Osteoblast (primary cell): Measurements from ENCODE around the gene INVS. TPM values are rescaled to one million over a fixed set of nuclear protein-coding genes. Genes with fewer than 3 reads are reported as not detected.

Source experiments
- DNase-seq: peaks from one replicate; pipeline ENCODE4 v3.0.0; 2011; ENCODE audit warnings: low spot score, mixed read lengths; ENCODE audit not compliant: insufficient read length; ENCODE audit errors: missing footprints
- H2AFZ ChIP-seq: 2 replicates; pipeline ENCODE4 v1.6.0; 2011; ENCODE audit warnings: mild to moderate bottlenecking, low read length
- H3K27ac ChIP-seq: 2 replicates; pipeline ENCODE4 v1.5.1; 2011; ENCODE audit warnings: mild to moderate bottlenecking, low read depth, low read length, moderate library complexity
- H3K27me3 ChIP-seq: 2 replicates; pipeline ENCODE4 v1.6.0; 2012; ENCODE audit warnings: mild to moderate bottlenecking, control low read depth, inconsistent platforms, low read length, moderate library complexity; ENCODE audit not compliant: insufficient read depth
- H3K36me3 ChIP-seq: 2 replicates; pipeline ENCODE4 v1.5.1; 2011; ENCODE audit warnings: mild to moderate bottlenecking, low read length, control low read depth, moderate library complexity; ENCODE audit not compliant: insufficient read depth
- H3K4me1 ChIP-seq: 2 replicates; pipeline ENCODE4 v1.5.1; 2011; ENCODE audit warnings: mild to moderate bottlenecking, low read length, control low read depth, moderate library complexity; ENCODE audit not compliant: insufficient read depth
- H3K4me2 ChIP-seq: 2 replicates; pipeline ENCODE4 v1.6.0; 2011; ENCODE audit warnings: mild to moderate bottlenecking, low read length; ENCODE audit not compliant: insufficient read depth
- H3K4me3 ChIP-seq: fragments of 200-600 bp; sonication (generic); 3 replicates; pipeline ENCODE4 v1.5.1; 2012; ENCODE audit warnings: mild to moderate bottlenecking, low read length, inconsistent platforms; ENCODE audit not compliant: insufficient read depth
- H3K79me2 ChIP-seq: 2 replicates; pipeline ENCODE4 v1.6.0; 2012; ENCODE audit warnings: mild to moderate bottlenecking, low read length, control low read depth, inconsistent platforms; ENCODE audit not compliant: insufficient read depth
- H3K9me3 ChIP-seq: 2 replicates; pipeline ENCODE4 v1.5.1; 2011; ENCODE audit warnings: low read depth, low read length, control low read depth
- H4K20me1 ChIP-seq: 2 replicates; pipeline ENCODE4 v1.6.0; 2012; ENCODE audit warnings: mild to moderate bottlenecking, low read length, control low read depth; ENCODE audit not compliant: insufficient read depth
- CTCF ChIP-seq: IDR thresholded peaks from 2 replicates; pipeline ENCODE4 v1.5.1; 2011; ENCODE audit warnings: mild to moderate bottlenecking, low read depth, low read length, moderate library complexity; ENCODE audit errors: extremely low read depth
- small RNA-seq: library from RNA; depleted of rRNA; stranded (forward); fragments of <200 nt; gene quantifications from one replicate; pipeline ENCODE3, GENCODE V24; 2012
- total RNA-seq: library from RNA; depleted of rRNA; stranded (reverse); fragments of >200 nt; gene quantifications from 2 replicates; pipeline ENCODE4 v1.2.3, GENCODE V29; 2012

Gene INVS
- total RNA-seq, 1 donor, result 27.1 TPM

- Histone ChIP-seq H3K9me3 (no peaks in the 10 kb centered on the region), H3K36me3 (peaks cover 18% of the 10 kb centered on the region), H3K79me2 (peaks cover 95% of the 10 kb centered on the region), H3K4me1 (peaks cover 17% of the 10 kb centered on the region), H4K20me1 (peaks cover 30% of the 10 kb centered on the region), H3K4me2 (peak overlapping the region; percentile 36), H3K4me3 (no peak overlapping the region), H2AFZ (no peak overlapping the region), H3K27me3 (no peaks in the 10 kb centered on the region), H3K27ac (no peak overlapping the region)
- DNase-seq, result peak; percentile 86
- TF ChIP-seq CTCF, result no peak
Measured at GRCh38 chr9:100346836-100347235, 247.8 kb downstream of the INVS start.

GRCh38 chr9:100350188-100350587 is 251.1 kb downstream of the INVS start:
- H3K27ac ChIP-seq, result no peak overlapping the region
- no peak overlapping the region for H2AFZ ChIP-seq
- H3K4me2 ChIP-seq, result no peak overlapping the region
- peak; percentile 25 for DNase-seq
- no peaks in the 10 kb centered on the region for H3K9me3 ChIP-seq
- H3K4me1 ChIP-seq, result peaks cover 17% of the 10 kb centered on the region
- peaks cover 30% of the 10 kb centered on the region for H4K20me1 ChIP-seq
- TF ChIP-seq CTCF, result no peak
- peaks cover 72% of the 10 kb centered on the region for H3K79me2 ChIP-seq
- no peak overlapping the region for H3K4me3 ChIP-seq
- peaks cover 17% of the 10 kb centered on the region for H3K36me3 ChIP-seq
- H3K27me3 ChIP-seq, result no peaks in the 10 kb centered on the region

Small RNA genes lying within 50 kb of the gene (small RNA-seq; reads per million reads assigned to genes)
- gene RN7SL75P, result not detected

Other genes with a start within 250 kb of the INVS start
- gene STX17, start 192.6 kb upstream of the INVS start, total RNA-seq, result 32.2 and 40.1 TPM in 2 replicates
- gene ERP44, start 243 bp upstream of the INVS start, total RNA-seq, result 13.8 and 14.4 TPM in 2 replicates